ENCODE data around the gene SSH2.

The SSH2 gene

DNA sequence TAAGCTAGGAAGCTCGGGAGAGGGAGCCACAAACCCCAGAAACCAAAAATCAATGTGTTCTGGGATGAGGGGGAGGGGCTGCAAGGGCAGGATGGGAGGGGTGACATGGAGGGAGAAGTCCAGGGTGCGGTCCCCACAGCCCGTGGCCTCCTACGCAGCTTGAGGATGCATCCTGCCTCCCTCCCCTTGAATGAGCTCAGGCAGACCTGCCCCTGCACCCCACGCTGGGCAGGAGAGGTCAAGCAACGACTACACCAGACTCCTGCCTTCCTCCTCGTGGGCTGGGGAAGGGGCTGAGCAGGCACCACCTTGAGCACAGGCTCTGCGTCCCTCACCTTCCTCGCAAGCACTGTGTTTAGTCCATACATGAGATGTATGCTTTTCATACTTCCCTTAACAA is 333.2 kb downstream of the SSH2 start:
- no peak for DNase-seq

DNA sequence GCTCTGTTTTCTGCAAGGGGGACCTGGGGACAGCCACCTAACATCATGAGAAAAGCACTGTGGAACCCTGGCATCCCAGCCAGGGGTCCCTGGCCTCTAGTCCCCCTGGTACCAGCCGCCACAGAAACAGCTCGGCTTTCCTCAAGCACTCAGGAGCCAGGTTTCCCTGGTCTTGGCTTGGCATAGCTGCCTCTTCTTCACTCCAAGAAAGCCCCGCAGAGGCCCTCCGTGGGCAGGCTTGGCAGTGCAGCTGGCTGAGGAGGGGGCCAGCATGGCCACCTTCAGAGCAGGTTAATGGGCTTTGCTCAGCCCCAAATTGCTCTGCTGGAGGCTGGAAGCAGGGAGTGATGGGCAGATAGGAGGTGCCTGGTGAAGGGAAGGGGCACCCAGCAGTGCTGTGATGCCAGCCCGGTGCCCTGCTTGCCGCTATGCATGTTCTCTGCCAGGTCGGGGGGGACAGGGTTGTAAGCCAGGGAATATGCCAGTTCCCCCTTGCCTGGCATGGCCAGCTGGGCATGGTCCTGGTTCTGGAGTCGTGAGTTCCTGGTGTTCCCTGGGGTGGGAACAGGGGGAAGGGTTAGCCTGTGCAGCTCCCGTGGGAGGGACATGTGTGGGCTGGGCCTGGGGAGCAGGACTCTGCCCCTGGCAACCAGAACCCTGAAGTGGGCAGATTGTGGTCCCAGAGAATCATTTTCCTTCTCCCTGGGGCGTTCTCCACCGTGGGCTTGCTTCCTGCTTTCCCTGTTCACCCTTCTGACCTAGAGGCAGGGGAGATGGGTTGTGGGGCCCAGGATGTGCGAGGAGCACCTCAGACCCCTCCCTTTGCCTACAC is 333.9 kb downstream of the SSH2 start:
- DNase-seq, result no peak

DNA sequence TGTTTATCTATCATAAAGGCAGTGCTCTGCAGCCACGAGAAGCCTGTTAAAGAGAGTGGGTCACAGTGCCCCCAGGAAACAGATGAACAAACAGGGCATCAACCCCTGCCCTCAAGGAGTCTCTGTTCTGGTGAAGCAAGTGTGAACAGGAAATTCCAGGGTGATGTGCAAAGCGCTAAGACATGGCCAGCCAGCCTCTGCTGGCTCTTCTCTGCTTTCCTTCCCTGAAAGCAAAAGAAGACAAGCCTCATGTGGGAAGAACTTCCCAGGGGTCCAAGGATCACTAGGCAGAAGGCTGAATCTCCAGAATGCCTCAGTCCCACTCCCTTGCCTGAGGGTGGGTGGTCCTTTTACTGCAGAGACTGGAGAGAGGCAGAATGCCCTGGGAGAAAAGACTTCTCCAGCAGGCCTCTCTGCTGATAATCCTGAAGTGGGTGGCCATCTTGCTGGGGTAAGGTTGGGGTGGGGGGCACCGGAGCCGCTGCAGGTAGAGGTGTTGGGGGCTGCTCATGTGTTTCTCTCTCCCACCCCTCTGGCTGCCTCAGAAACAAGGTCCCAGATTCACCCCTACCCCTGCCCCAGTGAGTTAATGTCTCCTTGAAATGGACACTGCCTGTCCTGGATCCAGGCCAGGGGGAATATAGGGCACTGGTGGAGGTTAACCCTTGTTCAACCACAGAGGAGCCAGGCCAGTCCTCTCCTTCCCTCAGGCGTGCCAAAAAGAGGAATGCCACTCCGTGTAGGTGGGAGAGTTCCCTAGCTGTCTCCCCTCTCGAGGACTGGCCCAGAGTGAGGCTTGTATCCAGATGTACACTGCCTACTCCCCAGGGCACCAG is 334.7 kb downstream of the SSH2 start:
- DNase-seq, result no peak

DNA sequence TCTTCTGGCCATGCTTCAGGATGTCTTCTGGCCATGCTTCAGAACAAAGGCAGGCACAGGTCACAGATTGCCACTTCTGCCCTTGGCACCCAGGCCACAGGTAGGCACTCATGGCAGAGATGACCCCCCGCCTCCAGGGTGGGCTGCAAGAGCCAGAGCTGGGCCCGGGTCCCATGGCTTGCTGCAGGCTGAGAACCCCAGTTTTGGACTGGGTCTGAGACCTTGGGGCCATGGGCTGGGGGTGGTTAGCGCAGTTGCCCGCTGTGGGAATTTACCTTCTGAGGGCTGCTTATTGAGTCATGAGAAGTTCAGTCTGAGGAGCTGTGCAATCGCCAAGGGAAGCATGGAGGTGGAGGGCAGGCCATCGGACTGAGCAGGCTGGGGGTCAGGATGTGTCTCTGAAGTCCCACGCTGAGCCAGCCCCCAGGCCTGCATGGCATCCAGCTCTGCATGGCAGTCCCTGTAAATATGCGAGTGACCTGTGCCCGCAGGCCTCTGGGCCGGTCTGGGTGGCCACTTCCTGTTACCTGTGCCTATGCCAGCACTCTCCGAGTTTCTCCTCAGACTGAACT is 335.4 kb downstream of the SSH2 start:
- no peak for DNase-seq

- DNase-seq, result no peak
Measured at GRCh38 chr17:29593591-29594518, 336.2 kb downstream of the SSH2 start.

GRCh38 chr17:29592850-29593551 is 337.0 kb downstream of the SSH2 start, which contains the start of gene ANKRD13B:
TSS of gene ANKRD13B (plus strand) at chr17:29593132. CDS start at chr17:29593622, 490 bp downstream.
- peak; percentile 38 for DNase-seq

GRCh38 chr17:29591737-29592608 is 338.1 kb downstream of the SSH2 start:
- DNase-seq, result peak; percentile 70

- DNase-seq, result no peak
Measured at GRCh38 chr17:29591146-29591736, 338.8 kb downstream of the SSH2 start.

- DNase-seq, result no peak
Measured at GRCh38 chr17:29590411-29591145, 339.4 kb downstream of the SSH2 start.

- peak; percentile 72 for DNase-seq
Measured at GRCh38 chr17:29589524-29590410, 340.3 kb downstream of the SSH2 start, which contains the start of gene GIT1. TSS of gene GIT1 (minus strand) at chr17:29589648. CDS start at chr17:29589378, 270 bp downstream.

DNA sequence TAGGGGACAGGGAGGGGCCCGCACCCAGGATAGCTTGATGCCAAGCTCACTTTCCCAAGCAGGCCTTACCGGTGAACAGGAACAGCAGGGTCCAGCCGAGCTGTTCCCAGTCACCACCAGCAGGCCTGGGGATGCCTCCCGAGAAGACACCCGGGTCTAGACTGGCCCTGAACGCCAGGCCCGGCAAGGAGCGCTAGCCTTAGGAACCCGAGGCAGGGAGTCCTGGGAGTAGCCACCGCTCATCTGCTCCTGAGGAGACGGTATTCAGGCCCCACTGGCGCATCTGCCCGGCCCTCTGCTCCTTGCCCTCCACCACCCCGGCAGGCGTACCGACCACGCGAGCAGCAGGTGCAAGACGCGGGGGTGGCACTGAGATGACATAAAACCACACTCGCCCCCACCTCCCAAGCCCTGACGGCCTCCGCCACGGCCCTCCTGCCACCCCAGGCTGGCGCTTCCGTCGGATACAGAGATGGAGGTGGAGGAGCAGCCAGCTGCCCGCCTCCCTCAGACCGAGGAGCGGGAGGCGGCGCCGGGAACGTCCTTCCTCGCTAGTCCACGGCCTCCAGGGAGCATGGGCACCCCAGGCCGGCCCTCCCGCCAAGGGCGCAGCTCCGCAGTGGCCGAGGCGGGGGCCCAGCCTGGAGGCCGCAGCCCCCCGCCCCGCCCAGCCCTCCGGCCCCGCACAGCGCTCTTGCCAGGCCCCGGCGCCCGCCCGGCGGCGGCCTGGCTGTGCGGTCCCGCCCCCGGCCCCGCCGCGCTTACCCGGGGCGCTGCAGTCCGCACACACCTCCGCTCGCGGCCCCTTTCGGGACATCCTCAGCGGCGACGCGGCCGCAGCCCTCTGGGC is 341.2 kb downstream of the SSH2 start:
- peak; percentile 56 for DNase-seq

DNA sequence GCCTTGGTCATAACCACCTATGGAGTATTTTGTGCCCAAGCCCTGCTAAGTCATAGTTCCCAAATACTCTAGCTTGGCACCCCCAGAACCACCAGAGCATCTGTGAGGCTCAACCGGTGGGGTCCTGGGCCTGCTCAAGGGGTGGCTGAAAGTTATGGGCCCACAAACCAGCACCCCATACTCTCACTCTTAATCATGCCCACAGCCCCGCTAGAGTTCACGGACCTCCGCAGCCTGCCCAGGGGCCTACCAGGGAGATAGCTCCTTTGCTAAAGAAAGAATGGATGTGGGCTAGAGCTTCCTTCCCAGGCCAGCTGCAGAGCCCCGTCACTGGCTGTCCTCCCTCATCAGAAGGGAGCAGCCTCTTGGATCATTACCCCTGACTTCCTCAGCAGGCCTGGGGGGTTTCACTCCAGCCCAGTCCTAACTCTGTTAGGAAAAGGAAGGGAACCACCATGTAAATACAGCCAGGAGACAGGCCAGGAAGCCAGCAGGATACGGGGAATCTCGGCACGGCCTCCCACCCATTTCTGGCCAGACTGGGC is 341.9 kb downstream of the SSH2 start:
- no peak for DNase-seq

DNA sequence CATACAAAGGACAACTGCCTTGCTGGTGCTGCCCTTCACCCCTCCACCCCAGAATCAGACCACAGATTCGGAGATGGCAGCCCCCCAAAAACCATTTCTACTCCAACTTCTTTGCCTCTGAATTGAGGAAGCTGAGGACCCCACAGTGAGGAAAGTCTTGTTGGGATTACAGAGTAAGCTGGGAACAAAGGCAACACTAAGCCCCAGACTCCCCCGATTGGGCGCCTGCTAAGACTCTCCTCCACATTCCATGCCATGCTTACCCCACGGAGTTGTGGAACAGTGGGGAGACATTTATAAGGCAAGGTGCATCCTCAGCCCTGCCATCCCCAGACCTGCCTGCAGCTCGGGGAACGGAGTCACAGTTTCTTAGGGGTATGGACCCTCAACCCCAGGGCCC is 342.4 kb downstream of the SSH2 start:
- DNase-seq, result no peak

DNA sequence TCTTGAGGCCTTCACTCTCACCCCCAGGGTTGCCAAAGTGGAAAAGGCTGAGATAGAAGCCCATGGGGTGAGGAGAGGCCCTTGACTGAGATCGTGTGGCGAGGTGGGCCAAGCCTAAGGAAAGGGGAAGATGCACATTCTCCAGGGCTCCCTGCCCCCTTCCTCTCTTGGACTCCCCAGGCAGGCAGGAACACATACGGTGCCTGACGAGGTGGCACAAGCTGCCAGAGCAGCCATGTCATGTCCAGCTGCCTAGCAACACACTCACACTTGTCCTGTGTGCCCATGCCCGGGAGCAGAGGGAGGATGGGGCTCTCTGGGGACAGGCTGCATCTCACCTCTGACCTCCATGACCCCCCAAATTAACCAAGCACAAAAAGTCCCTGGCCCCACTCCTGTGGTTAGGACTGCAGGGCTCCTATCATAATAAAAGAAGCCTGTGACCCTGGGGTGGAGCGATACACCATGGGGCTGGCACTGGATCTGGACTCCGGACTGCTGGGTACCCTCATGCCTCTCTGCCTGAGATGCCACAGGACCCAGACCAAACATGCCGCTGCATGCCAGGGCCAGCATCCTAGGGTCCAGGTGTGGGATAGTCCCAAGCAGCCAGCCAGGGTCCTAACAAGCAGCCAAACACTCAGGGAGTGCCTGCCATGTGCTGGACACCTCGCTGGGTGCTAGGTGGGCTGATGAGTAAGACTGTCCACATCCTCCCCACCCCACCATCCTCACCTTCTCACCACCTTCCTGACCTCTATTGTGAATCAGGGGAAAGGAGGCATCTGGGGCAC is 343.2 kb downstream of the SSH2 start:
- peak; percentile 26 for DNase-seq

DNA sequence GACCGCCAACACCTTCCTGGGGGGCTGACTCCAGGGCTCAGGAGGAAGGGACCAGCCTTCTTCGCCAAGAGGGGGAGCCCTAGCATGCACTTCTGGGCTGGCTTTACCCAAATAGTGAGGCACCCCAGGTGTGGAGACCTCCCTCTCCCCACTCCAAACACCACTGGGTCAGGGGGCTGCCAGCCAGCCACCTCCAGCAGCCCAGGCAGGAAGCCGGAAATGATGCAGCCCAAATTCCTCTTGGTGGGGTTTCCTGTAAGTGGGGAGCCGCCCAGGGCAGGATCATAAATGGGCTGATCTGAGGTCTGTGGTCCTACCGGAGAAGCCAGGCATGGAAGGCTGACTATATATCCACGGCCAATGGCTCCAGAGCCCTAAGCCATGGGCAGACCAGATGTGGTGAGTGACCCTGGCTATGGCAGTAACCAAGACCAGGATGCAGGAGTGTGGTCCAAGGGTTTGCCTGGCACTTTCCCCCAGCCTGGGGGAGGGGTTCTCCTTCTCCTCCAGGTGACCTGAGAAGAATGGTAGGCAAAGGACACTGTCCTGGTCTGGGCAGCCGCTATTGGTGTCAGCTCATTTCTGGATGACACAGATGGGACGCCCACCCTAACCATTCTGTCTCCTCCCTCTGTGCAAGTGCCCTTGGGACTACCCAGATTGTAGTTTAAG is 344.8 kb downstream of the SSH2 start:
- DNase-seq, result no peak

All from NK-92 treated with Interleukin-12 subunit alpha and Interleukin-12 subunit beta, amount 100 ng/mL, for 24 hours (cell line).